ENCODE data around the gene ESPN. TPM values are rescaled to one million over a fixed set of nuclear protein-coding genes. Genes with fewer than 3 reads are reported as not detected.
"Not testable (repeated sequence)": the region's sequence is repeated elsewhere in the genome, so short reads cannot be mapped to it uniquely, and the experiment has no call there.

ESPN gene
- total RNA-seq, 1 donor from 2014 or later, result 3.8 TPM

GRCh38 chr1:6483017-6483760, 58.6 kb downstream of the ESPN start:
- DNase-seq, result no peak

- no peak for DNase-seq
Observed at GRCh38 chr1:6483761-6484117, 59.2 kb downstream of the ESPN start.

- no peak for DNase-seq
Observed at GRCh38 chr1:6484826-6485167, 60.2 kb downstream of the ESPN start.

- DNase-seq, result no peak
Observed at GRCh38 chr1:6485168-6486101, 60.9 kb downstream of the ESPN start.

- DNase-seq, result peak; percentile 93
Observed at GRCh38 chr1:6486433-6487011, 61.9 kb downstream of the ESPN start.

GRCh38 chr1:6487804-6488484, 63.4 kb downstream of the ESPN start:
- DNase-seq, result no peak

GRCh38 chr1:6488602-6489382, 64.2 kb downstream of the ESPN start:
- DNase-seq, result peak; percentile 51

- DNase-seq, result no peak
Observed at GRCh38 chr1:6489383-6489765, 64.8 kb downstream of the ESPN start.

GRCh38 chr1:6489799-6490180, 65.2 kb downstream of the ESPN start:
- peak; percentile 85 for DNase-seq

GRCh38 chr1:6490181-6491080, 65.9 kb downstream of the ESPN start:
- peak; percentile 74 for DNase-seq

GRCh38 chr1:6491081-6491449, 66.5 kb downstream of the ESPN start:
- DNase-seq, result no peak

GRCh38 chr1:6491480-6491962, 66.9 kb downstream of the ESPN start, which contains the start of gene PLEKHG5:
Gene PLEKHG5 (minus strand): TSS chr1:6491667. CDS start chr1:6477571, 14,096 bp downstream.
- no peak for DNase-seq

GRCh38 chr1:6491966-6492365, 67.4 kb downstream of the ESPN start:
- no peak for DNase-seq

GRCh38 chr1:6493834-6494223, 69.3 kb downstream of the ESPN start:
- not testable (repeated sequence) for DNase-seq

- DNase-seq, result no peak
Observed at GRCh38 chr1:6494627-6495026, 70.1 kb downstream of the ESPN start.

GRCh38 chr1:6495041-6495441, 70.5 kb downstream of the ESPN start:
- peak; percentile 61 for DNase-seq

- DNase-seq, result no peak
Observed at GRCh38 chr1:6495540-6496364, 71.2 kb downstream of the ESPN start.

- DNase-seq, result no peak
Observed at GRCh38 chr1:6496365-6496721, 71.8 kb downstream of the ESPN start.

GRCh38 chr1:6496890-6497214, 72.3 kb downstream of the ESPN start:
- no peak for DNase-seq

All from tongue (tissue), 2 donors.